Sciatic nerve (tissue), 2 donors: Measurements from ENCODE around the gene PAXX. TPM values are rescaled to one million over a fixed set of nuclear protein-coding genes. Genes with fewer than 3 reads are reported as not detected.
A peak's percentile ranks its signal among the peaks of the same experiment; 100 is the strongest.
"Not testable (repeated sequence)": the region's sequence is repeated elsewhere in the genome, so short reads cannot be mapped to it uniquely, and the experiment has no call there.

Experiments used
- ATAC-seq: fragments of 200-7000 bp; cut with Tn5 transposase; one replicate; pipeline ENCODE4 v1.9.1; 2020; ENCODE audit warnings: mild to moderate bottlenecking, moderate library complexity
- DNase-seq: peaks from one replicate; pipeline ENCODE4 v3.0.0-alpha.2; 2020; ENCODE audit warnings: low spot score
- intact Hi-C: fragments of 100-400 bp; cut with DNase I; formaldehyde crosslinking; loops from one replicate; pipeline ENCODE4 v1.14.2; 2022
- total RNA-seq: library from RNA; stranded (reverse); fragmentation: NEBNext Ultra II Directional; extraction: Animal tissue kit (Norgen Biotek cat#: 25700); gene quantifications from one replicate; pipeline ENCODE4 v1.2.1, GENCODE V29; 2021
- donor health status: DM: no; HTN: no; CAD: no.
- donor health status: DM: no; HTN: no; CAD: no.

Gene PAXX
- total RNA-seq, 1 donor from 2014 or later: 46.6 TPM

DNA sequence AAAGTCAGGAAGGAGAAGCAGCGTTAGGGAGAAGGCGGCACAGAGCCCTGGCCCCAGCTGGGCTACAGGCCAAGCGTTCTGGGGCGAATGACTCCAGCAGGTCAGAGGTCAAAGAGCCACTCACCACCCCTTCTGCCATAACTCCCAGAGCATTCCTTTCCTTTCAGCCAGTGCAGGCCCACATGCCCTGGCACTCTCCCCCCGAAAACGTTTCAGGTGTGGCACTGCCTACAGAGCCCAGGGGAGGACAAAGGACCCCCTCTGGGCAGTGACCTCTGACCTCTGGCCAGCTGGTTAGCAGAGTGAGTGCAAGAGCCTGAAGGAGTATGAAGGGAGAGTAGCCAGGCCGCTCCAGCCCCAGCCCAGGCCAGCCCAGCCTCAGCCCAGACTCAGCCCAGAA, 30.9 kb downstream of the PAXX start:
- ATAC-seq (peak; percentile 1), DNase-seq (no peak)
- intact Hi-C loops: loop anchor here (10.0 kb wide), 1 partner anchor 178 kb away; the partner anchor contains the start of genes AJM1 and PHPT1

GRCh38 chr9:137023583-137023991, 31.4 kb downstream of the PAXX start:
- intact Hi-C loops: loop anchor here (10.0 kb wide), 1 partner anchor 179 kb away; the partner anchor contains the start of genes AJM1 and PHPT1
- no peak for DNase-seq
- ATAC-seq: no peak

GRCh38 chr9:137025517-137025966, 33.3 kb downstream of the PAXX start:
- DNase-seq (peak; percentile 89), ATAC-seq (peak; percentile 53)
- intact Hi-C loops: loop anchor here (10.0 kb wide), 1 partner anchor 181 kb away; the partner anchor contains the start of genes AJM1 and PHPT1

DNA sequence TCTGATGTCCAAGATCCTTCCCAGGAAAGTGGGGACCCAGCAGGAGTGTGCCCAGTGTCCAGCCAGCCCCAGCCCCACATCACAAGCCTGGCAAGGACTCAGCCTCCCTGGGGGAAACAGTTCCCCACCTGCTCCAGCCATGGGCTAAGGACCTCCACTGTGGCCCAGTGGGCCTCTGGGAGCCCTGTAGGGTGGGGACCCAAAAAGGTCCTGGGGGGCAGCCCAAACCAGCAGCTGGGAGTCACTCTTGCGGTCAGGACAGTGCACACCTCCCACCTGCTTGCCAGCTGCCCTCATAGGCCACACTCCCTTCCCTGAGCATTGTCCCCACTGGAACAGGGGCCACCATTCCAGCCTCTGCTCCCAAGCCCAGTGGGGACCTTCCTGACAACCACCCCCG, 34.2 kb downstream of the PAXX start:
- intact Hi-C loops: loop anchor here (10.0 kb wide), 1 partner anchor 182 kb away; the partner anchor contains the start of genes AJM1 and PHPT1
- ATAC-seq (no peak), DNase-seq (no peak)

GRCh38 chr9:137026828-137027227, 34.6 kb downstream of the PAXX start:
- no peak for DNase-seq
- intact Hi-C loops: loop anchor here (10.0 kb wide), 1 partner anchor 182 kb away; the partner anchor contains the start of genes AJM1 and PHPT1
- ATAC-seq: no peak

DNA sequence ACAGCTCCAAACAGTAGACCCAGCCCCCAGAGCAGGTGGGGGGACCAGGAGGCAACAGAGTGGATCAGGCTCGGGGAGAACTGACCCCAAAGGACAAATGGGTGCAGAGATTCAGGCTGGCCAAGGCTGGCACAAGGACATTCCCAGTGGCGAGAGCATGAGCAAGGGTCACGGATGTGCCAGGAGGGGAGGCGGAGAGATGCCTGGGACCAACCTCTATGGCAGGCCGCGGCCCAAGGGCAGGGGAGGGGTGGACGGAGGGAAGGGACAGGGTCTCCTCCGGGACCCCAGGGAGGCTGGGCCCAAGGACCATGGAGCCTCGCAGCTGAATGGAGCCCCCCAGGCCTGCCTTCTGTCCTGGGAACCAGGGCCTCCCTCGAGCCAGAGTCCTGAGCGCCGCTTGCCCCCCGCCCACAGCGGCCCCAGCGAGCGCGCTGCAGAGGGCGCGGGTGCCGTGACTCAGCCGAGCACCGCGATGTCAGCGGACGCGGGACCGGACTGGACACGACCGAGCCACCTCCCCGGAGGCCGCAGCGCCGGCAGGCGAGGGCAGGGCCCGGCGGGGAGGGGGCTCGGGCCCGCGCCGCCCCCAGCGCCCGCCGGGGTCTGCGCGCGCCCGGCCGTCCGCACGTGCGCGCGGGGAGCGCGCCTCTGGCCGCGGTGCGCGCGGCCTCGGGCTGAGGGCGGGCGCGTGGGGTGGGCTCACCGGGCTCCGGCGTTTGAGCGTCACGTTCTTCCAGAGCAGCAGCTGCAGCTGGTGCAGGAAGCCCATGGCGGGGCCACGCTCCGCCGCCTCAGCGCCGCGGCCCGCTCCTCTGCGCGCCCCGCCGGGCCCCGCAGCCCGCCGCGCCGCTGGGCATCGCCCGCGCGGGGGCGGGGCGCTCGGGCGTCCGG, 35.4 kb downstream of the PAXX start, which contains the start of gene ABCA2:
Gene ABCA2, minus strand, starts transcription at position 869 of the 894 bp plus-strand sequence. Its CDS starts 97 bp downstream, at position 772.
- no peak for DNase-seq
- intact Hi-C loops: loop anchor here (10.0 kb wide), 1 partner anchor 183 kb away; the partner anchor contains the start of genes AJM1 and PHPT1

DNA sequence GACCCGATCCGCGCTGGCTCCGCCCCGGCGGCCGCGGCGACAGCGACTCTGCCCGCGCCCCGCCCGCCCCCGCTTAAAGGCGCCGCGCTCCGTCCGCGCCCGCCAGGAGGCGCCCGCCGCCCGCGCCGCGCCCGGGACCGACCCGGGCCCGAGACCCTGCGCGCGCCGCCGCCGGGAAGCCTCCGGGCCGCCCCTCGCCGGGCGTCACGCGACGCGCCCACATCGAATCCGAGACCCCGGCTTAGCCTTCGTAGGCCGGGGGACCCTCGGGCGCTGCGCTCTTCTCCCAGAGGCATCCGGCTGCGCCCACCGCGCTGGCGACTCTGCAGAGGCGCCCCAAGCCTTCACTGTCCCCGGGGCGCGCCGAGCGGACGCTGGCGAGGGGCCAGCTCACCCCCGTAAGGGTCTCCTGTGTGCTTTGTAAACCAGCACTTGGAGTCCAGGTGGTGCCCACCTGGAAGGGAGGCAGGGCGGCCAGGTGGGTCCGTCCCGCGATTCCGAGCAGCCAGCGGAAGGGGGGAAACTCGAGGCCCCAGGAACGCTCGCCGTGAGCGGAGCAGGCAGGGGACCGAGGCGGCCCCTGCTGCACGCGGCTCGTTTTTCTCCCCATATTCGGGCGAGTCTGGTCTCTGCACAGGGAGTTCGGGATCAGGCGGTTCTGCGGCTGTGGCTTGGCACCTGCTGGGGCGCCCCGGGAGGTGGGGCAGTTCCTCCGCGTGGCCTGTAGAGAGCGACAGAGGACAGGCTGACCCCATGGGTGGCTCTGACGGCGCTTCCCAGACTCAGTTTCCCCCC, 36.2 kb downstream of the PAXX start:
- intact Hi-C loops: loop anchor here (10.0 kb wide), 1 partner anchor 184 kb away; the partner anchor contains the start of genes AJM1 and PHPT1
- ATAC-seq (peak; percentile 27), DNase-seq (peak; percentile 78)

More for the DNA sequence above, 35.4 kb downstream of the PAXX start, which contains the start of gene ABCA2:
- ATAC-seq: no peak

- DNase-seq (peak; percentile 89), ATAC-seq (peak; percentile 65)
- intact Hi-C loops: loop anchor here (10.0 kb wide), 1 partner anchor 184 kb away; the partner anchor contains the start of genes AJM1 and PHPT1
These were observed 37.1 kb downstream of the PAXX start for GRCh38 chr9:137029058-137029936.

- DNase-seq: no peak
- ATAC-seq: no peak
- intact Hi-C loops: loop anchor here (5.0 kb wide), 1 partner anchor 233 kb away; the partner anchor contains the start of gene CCDC183
These were observed 37.8 kb downstream of the PAXX start for GRCh38 chr9:137030006-137030405.

DNA sequence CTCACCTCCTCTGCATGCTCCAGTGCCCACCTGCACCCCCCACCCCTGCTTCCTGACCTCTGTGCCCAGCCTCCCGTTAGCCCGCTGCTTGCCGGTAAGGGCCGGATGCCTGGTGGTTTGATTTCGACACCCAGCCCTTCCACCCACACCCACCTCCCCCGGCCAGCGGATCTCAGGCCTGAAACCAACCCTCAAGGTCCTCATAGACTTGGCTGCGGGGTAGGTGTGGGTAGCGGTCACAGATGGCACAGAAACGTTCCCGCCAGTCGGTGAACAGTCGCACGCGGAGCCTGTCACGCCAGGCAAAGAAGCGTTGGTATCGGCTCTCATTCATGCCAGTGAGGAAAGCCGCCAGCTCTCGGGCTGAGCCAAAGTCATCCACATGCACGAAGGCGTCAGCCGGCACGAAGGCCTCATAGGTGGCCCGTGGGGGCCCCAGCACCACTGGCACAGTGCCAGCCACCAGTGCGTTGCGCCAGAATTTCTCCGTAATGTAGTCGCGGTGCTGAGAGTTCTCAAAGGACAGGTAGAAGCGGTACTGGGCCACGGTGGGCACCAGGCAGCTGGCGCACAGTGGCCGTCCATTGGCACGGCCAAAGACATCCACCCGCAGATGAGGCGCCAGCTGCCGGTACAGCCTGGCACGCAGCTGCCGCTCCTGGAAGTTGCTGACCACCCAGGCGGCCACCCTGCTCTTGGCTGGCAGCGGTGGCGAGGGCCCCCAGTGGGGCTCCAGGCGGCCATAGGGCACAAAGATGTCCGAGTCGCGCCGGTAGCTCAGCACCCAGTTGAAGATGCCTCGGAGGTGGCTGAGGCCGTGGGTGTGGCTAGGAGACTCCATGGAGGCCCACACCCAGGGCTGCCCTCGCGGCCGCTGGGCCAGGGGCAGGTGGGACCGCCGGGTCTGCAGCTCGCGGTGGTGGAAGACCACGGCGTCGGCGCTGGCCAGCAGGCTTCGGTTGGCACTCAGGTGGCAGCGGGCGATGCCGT, 38.6 kb downstream of the PAXX start:
- intact Hi-C loops: loop anchor here (5.0 kb wide), 1 partner anchor 234 kb away; the partner anchor contains the start of gene CCDC183
- ATAC-seq (no peak), DNase-seq (no peak)

DNA sequence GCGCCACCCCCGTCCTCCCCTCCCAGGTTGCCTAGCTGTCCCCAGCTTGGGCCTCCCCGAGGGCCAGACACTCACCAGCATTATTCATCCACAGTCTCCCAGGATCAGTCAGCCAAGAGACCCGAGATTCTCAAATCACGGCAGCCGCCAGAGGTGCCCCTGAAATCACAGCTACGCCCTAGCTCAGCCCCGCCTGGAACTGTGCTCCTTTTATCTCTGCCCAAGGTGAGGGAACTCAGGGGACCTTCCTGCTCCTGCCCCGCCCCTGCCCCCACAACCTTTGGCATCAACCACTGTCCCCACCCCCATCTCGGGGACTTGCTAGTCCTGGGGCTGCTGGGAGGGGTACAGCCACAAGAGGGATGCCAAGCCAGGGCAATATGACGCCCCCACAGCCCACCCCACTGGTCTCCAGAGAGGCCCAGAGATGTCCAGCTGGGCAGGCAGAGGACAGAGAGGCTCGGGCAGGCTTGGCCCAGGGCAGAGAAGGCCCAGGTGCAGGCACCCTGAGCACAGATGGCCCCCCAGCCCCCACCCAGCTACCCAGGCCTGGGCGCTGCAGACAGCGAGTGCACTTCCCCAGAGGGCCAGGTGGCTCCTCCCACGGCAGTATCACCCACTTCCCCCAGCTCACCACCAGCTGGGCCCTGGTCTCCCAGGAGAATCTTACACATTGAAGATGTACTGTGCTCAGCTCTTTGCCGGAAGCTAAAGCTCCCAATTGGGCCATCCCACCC, 39.9 kb downstream of the PAXX start, which contains the start of gene FUT7:
Gene FUT7, minus strand, starts transcription at position 185 of the 737 bp plus-strand sequence. Its CDS starts 97 bp downstream, at position 88.
- DNase-seq: no peak
- ATAC-seq: no peak
- intact Hi-C loops: loop anchor here (5.0 kb wide), 1 partner anchor 235 kb away; the partner anchor contains the start of gene CCDC183

DNA sequence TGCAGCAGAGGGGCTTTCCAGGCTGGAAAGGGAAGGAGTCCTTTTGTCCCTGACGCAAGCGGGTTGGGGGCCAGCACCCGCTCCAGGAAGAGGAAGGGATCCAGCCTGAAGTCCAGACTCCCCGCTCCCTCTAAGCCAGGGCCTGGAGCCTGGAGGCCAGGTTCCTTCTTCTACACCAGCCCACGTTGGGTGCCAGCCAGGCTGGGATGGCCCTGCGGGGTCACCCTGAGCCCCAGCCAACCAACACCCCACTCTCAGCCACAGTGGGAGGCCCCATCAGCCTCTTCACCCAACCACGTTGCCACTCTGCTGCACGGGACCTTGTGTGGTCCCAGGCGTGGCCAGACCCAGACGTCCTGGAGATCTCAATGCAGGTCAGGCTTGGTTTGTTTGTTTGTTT, 40.6 kb downstream of the PAXX start:
- ATAC-seq (peak; percentile 33), DNase-seq (no peak)
- intact Hi-C loops: loop anchor here (5.0 kb wide), 1 partner anchor 236 kb away; the partner anchor contains the start of gene CCDC183

DNA sequence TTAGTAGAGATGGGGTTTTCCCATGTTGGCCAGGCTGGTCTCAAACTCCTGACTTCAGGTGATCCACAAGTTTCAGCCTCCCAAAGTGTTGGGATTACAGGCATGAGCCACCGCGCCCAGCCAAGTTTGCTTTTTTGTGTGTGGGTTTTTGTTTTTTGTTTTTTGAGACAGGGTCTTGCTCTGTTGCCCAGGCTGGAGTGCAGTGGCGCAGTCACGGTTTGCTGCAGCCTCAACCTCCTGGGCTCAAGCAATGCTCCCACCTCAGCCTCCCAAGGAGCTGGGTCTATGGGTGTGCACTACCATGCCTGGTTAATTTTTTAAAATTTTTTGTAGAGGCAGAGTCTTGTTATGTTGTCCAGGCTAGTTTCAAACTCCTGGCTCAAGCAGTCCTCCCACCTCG, 41.3 kb downstream of the PAXX start:
- not testable (repeated sequence) for DNase-seq, ATAC-seq
- intact Hi-C loops: loop anchor here (5.0 kb wide), 1 partner anchor 236 kb away; the partner anchor contains the start of gene CCDC183

DNA sequence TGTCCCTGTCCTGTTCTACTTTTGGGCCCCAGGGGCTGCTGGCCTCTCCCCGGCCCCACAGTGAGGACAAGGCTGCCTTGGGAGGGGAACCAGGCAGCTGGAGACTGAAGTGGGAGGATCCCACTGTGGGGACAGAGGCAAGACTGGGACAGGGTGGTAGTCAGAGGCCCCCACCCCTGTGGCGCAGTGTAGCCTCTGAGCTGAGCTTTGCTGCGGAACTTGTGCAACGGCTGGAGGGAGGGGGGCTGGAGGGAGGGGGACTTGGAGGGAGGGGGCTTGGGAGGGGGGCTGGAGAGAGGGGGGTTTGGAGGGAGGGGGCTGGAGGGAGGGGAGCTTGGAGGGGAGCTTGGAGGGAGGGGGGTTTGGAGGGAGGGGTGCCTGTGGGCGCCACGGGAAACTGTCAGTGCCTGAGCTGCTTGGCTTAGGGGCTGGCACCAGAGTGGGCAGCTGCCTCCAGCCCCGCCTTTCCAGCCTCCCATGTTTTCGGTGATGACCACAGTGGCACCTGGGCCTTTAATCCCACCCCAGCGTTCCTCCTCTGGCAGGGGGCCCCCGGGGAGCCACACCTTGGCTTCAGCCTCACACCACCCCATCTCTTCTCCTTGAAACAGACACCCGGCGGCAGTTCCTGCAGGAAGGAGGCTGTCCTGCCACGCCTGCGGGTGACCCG, 42.0 kb downstream of the PAXX start:
- DNase-seq (no peak), ATAC-seq (no peak)
- intact Hi-C loops: loop anchor here (5.0 kb wide), 1 partner anchor 237 kb away; the partner anchor contains the start of gene CCDC183
